Activated naive CD4-positive, alpha-beta T cell treated with Interleukin-2 at 50 U/mL for 16 hours (primary cell): ENCODE data around the gene LRP5.
A peak's percentile ranks its signal among the peaks of the same experiment; 100 is the strongest.
"Not testable (repeated sequence)": the region's sequence is repeated elsewhere in the genome, so short reads cannot be mapped to it uniquely, and the experiment has no call there.

ENCODE experiments used
- DNase-seq: peaks from one replicate; pipeline ENCODE4 v3.0.0-alpha.2; 2020

Gene LRP5

GRCh38 chr11:68446046-68446725 is 133.8 kb downstream of the LRP5 start:
- no peak for DNase-seq

- DNase-seq = peak; percentile 80
Measured at GRCh38 chr11:68447015-68447801, 134.8 kb downstream of the LRP5 start.

GRCh38 chr11:68447914-68448313 is 135.5 kb downstream of the LRP5 start:
- DNase-seq = not testable (repeated sequence)

- DNase-seq = no peak
Measured at GRCh38 chr11:68448604-68449011, 136.2 kb downstream of the LRP5 start.

GRCh38 chr11:68449951-68450350 is 137.6 kb downstream of the LRP5 start:
- DNase-seq = no peak

GRCh38 chr11:68450711-68451110 is 138.3 kb downstream of the LRP5 start:
- no peak for DNase-seq

GRCh38 chr11:68454767-68455166 is 142.4 kb downstream of the LRP5 start:
- DNase-seq = no peak

GRCh38 chr11:68455485-68455884 is 143.1 kb downstream of the LRP5 start:
- DNase-seq = no peak

- DNase-seq = no peak
Measured at GRCh38 chr11:68457216-68457897, 145.0 kb downstream of the LRP5 start.

- no peak for DNase-seq
Measured at GRCh38 chr11:68457898-68458249, 145.5 kb downstream of the LRP5 start.

GRCh38 chr11:68458340-68458739 is 145.9 kb downstream of the LRP5 start:
- DNase-seq = not testable (repeated sequence)

GRCh38 chr11:68459886-68460740 is 147.7 kb downstream of the LRP5 start:
- peak; percentile 94 for DNase-seq

GRCh38 chr11:68460741-68461574 is 148.6 kb downstream of the LRP5 start, which contains the start of gene PPP6R3:
TSS of gene PPP6R3 (plus strand) at chr11:68460752. CDS start at chr11:68537665, 76,913 bp downstream.
- peak; percentile 17 for DNase-seq

GRCh38 chr11:68461575-68461917 is 149.2 kb downstream of the LRP5 start:
- no peak for DNase-seq

- no peak for DNase-seq
Measured at GRCh38 chr11:68463714-68464113, 151.3 kb downstream of the LRP5 start.

GRCh38 chr11:68467201-68467834 is 154.9 kb downstream of the LRP5 start:
- no peak for DNase-seq

- no peak for DNase-seq
Measured at GRCh38 chr11:68468217-68468828, 155.9 kb downstream of the LRP5 start.

- no peak for DNase-seq
Measured at GRCh38 chr11:68469122-68469521, 156.7 kb downstream of the LRP5 start.

GRCh38 chr11:68469642-68470041 is 157.3 kb downstream of the LRP5 start:
- no peak for DNase-seq

- DNase-seq = no peak
Measured at GRCh38 chr11:68470304-68470811, 158.0 kb downstream of the LRP5 start.
